ENCODE results near the gene TIMP3.

The TIMP3 gene

GRCh38 chr22:32855045-32855756 is 53.7 kb downstream of the TIMP3 start:
- no peak for TF ChIP-seq ZNF565 (CRISPR knock-in tag; conservative IDR thresholded peaks at IDR 0.05; ENCODE audit: low read depth)
- TF ChIP-seq ZC3H10 (CRISPR knock-in tag; IDR thresholded peaks at IDR 0.05) = no peak
- no peak for TF ChIP-seq TOX (CRISPR knock-in tag; IDR thresholded peaks at IDR 0.05; ENCODE audit: borderline replicate concordance)
- ATAC-seq = no peak

GRCh38 chr22:32858121-32858703 is 56.7 kb downstream of the TIMP3 start:
- TF ChIP-seq OSR1 (CRISPR knock-in tag; IDR thresholded peaks at IDR 0.05) (no peak), PATZ1 (CRISPR knock-in tag; IDR thresholded peaks at IDR 0.05; ENCODE audit: borderline replicate concordance) (no peak), TCF4 (CRISPR knock-in tag; IDR thresholded peaks at IDR 0.05; ENCODE audit: borderline replicate concordance) (no peak), POU6F1 (CRISPR knock-in tag; IDR thresholded peaks at IDR 0.05; ENCODE audit: borderline replicate concordance, low read depth) (no peak), ZNF70 (CRISPR knock-in tag; IDR thresholded peaks at IDR 0.05) (no peak), GLIS3 (CRISPR knock-in tag; IDR thresholded peaks at IDR 0.05) (no peak), ZNF565 (CRISPR knock-in tag; conservative IDR thresholded peaks at IDR 0.05; ENCODE audit: low read depth) (no peak), RARB (CRISPR knock-in tag; IDR thresholded peaks at IDR 0.05) (no peak), PPARA (CRISPR knock-in tag; IDR thresholded peaks at IDR 0.05; ENCODE audit: borderline replicate concordance) (no peak), CSDC2 (CRISPR knock-in tag; IDR thresholded peaks at IDR 0.05) (no peak), TOX (CRISPR knock-in tag; IDR thresholded peaks at IDR 0.05; ENCODE audit: borderline replicate concordance) (no peak)
- ATAC-seq = no peak

- peak; percentile 81 for TF ChIP-seq ZNF8 (CRISPR knock-in tag; IDR thresholded peaks at IDR 0.05)
- no peak for TF ChIP-seq PPARA (CRISPR knock-in tag; IDR thresholded peaks at IDR 0.05; ENCODE audit: borderline replicate concordance)
- no peak for TF ChIP-seq TCF4 (CRISPR knock-in tag; IDR thresholded peaks at IDR 0.05; ENCODE audit: borderline replicate concordance)
- no peak for TF ChIP-seq RARB (CRISPR knock-in tag; IDR thresholded peaks at IDR 0.05)
- TF ChIP-seq ZNF70 (CRISPR knock-in tag; IDR thresholded peaks at IDR 0.05) = no peak
- TF ChIP-seq SNAI2 (CRISPR knock-in tag; IDR thresholded peaks at IDR 0.05) = no peak
- TF ChIP-seq CSRNP3 (CRISPR knock-in tag; IDR thresholded peaks at IDR 0.05) = no peak
- ATAC-seq = no peak
Measured at GRCh38 chr22:32858957-32859356, 57.5 kb downstream of the TIMP3 start.

- TF ChIP-seq ZNF565 (CRISPR knock-in tag; conservative IDR thresholded peaks at IDR 0.05; ENCODE audit: low read depth) (no peak), ISL1 (CRISPR knock-in tag; IDR thresholded peaks at IDR 0.05) (no peak), BACH2 (CRISPR knock-in tag; IDR thresholded peaks at IDR 0.05; ENCODE audit: borderline replicate concordance) (no peak), ZFP30 (CRISPR knock-in tag; IDR thresholded peaks at IDR 0.05) (no peak), TSHZ2 (CRISPR knock-in tag; IDR thresholded peaks at IDR 0.05) (no peak), PPARA (CRISPR knock-in tag; IDR thresholded peaks at IDR 0.05; ENCODE audit: borderline replicate concordance) (no peak), TCF4 (CRISPR knock-in tag; IDR thresholded peaks at IDR 0.05; ENCODE audit: borderline replicate concordance) (no peak), ZC3H10 (CRISPR knock-in tag; IDR thresholded peaks at IDR 0.05) (no peak), RARB (CRISPR knock-in tag; IDR thresholded peaks at IDR 0.05) (no peak), SNAI2 (CRISPR knock-in tag; IDR thresholded peaks at IDR 0.05) (no peak), ARNTL (CRISPR knock-in tag; IDR thresholded peaks at IDR 0.05; ENCODE audit: borderline replicate concordance, low read depth) (no peak)
Measured at GRCh38 chr22:32859743-32860142, 58.2 kb downstream of the TIMP3 start.

More at GRCh38 chr22:32859743-32860142, 58.2 kb downstream of the TIMP3 start:
- ATAC-seq = no peak

Measured in SK-N-SH treated with all-trans-retinoic acid at 6 μM for 48 hours (cell line).